Small intestine (tissue), 7 donors: ENCODE data around the gene FBXW8. TPM values are rescaled to one million over a fixed set of nuclear protein-coding genes. Genes with fewer than 3 reads are reported as not detected.

ENCODE experiments used
- DNase-seq, 2 donors: peaks; one replicate each; pipeline versions ENCODE4 v3.0.0 to v3.0.0-alpha.2; 2013
- FAIRE-seq: peaks from 2 replicates; lab custom pipeline; 2012; peaks lifted over from hg19 to GRCh38; lab: Jason Lieb, UNC
- H3K27ac ChIP-seq, 3 donors: one replicate each; pipeline ENCODE4 v1.5.1; 2013; ENCODE audit warnings: low read length in 2 of 3, mild to moderate bottlenecking in 2 of 3, control low read depth in 1 of 3, inconsistent platforms in 1 of 3, low read depth in 1 of 3, moderate library complexity in 1 of 3
- H3K27me3 ChIP-seq, 3 donors: one replicate each; pipeline ENCODE4 v1.6.1; 2013; ENCODE audit warnings: low read length in 3 of 3, inconsistent platforms in 1 of 3; ENCODE audit not compliant: control insufficient read depth in 3 of 3, insufficient read depth in 3 of 3
- H3K36me3 ChIP-seq, 3 donors: one replicate each; pipeline ENCODE4 v1.6.1; 2013; ENCODE audit warnings: low read length in 3 of 3, inconsistent platforms in 1 of 3, low read depth in 1 of 3, mild to moderate bottlenecking in 1 of 3, moderate library complexity in 1 of 3; ENCODE audit not compliant: control insufficient read depth in 3 of 3, insufficient read depth in 2 of 3
- H3K4me1 ChIP-seq, 3 donors: one replicate each; pipeline ENCODE4 v1.6.1; 2013; ENCODE audit warnings: low read length in 2 of 3, inconsistent platforms in 1 of 3, low read depth in 1 of 3, mild to moderate bottlenecking in 1 of 3, moderate library complexity in 1 of 3; ENCODE audit not compliant: control insufficient read depth in 3 of 3, insufficient read depth in 2 of 3
- H3K4me3 ChIP-seq, 3 donors: one replicate each; pipeline ENCODE4 v1.5.1; 2013; ENCODE audit warnings: low read length in 3 of 3, control low read depth in 1 of 3, inconsistent platforms in 1 of 3, low read depth in 1 of 3, mild to moderate bottlenecking in 1 of 3, moderate library complexity in 1 of 3
- H3K9me3 ChIP-seq, 2 donors: one replicate each; pipeline ENCODE4 v1.6.1; 2013; ENCODE audit warnings: low read depth in 1 of 2, low read length in 1 of 2; ENCODE audit not compliant: control insufficient read depth in 2 of 2, insufficient read depth in 1 of 2
- WGBS, 3 donors: extraction: QIAGEN DNeasy Blood & Tissue Kit; methylation state at CpG; one replicate each; pipeline ENCODE4 v1.1.7; 2013; 5-methylcytosine and 5-hydroxymethylcytosine counted together
- polyA plus RNA-seq, 4 donors: library from polyadenylated mRNA; stranded (reverse) in 3 of 4; unstranded in 1 of 4; fragments of 200-250 nt in 3 of 4; fragments of 120-200 nt in 1 of 4; gene quantifications; one replicate each; pipeline versions ENCODE4 v1.2.1 to v1.2.3, GENCODE V29; 2013
- donor health status: healthy with polysubstance abuse.
- donor health status: control.
- donor health status: control.
- donor health status: Bipolar disorder and iron deficiency.
- donor health status: healthy.

Gene FBXW8
- polyA plus RNA-seq, 4 donors = 1.1 to 13.1 (median 3.5) TPM

DNA sequence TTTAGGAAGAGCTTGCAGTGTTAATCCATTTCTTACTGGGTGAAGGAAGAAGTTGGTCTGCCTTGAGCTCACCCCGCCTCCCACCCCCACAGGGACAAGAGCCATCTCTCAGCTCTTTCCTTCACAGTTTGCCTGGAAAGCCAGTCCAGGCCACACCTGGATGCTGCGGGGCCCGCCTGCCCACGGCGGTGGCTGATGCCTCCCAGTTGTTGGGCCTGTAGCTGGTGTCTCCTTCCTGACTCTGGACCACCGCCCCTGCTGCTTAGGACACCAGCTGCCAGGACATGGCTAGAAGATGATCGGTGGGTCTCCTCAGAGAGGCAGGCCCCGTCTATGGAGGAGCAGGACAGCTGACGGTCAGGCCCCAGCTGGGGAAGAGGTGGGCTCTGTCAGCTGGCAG is 95.6 kb downstream of the FBXW8 start:
- WGBS, 3 donors = 90 to 96% (median 94%) methylated on average over 9 of the region's 9 CpGs
- H3K4me3 ChIP-seq = no peak overlapping the region
- no peak for DNase-seq
- FAIRE-seq = no peak
- no peaks in the 10 kb centered on the region for H3K9me3 ChIP-seq
- no peaks in the 10 kb centered on the region for H3K4me1 ChIP-seq
- no peak overlapping the region for H3K27ac ChIP-seq
- no peaks in the 10 kb centered on the region for H3K27me3 ChIP-seq
- H3K36me3 ChIP-seq = peaks cover 2 to 41% (median 2%) of the 10 kb centered on the region in 3 donors

DNA sequence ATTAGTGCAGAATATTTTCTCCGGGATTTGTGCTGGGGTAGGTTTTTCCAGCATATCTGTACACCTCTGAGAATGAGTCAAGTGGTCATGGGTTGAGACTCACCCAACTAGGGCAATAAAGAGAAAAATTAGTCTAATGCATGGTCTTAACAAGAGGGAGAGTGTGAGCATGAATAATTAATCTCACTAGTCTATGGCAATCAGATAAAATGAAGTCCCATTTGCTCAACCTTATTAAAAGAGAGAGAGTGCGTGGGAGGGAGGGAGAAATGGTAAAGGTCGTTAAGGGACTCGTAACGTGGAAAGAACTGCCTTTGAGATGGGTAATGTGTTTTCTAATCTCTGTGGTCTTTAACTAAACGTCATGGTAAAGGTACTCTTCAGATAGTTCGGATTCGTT is 96.8 kb downstream of the FBXW8 start:
- no peak for DNase-seq
- no peak for FAIRE-seq
- Histone ChIP-seq H3K4me1 (no peaks in the 10 kb centered on the region), H3K27me3 (no peaks in the 10 kb centered on the region), H3K27ac (no peak overlapping the region), H3K4me3 (no peak overlapping the region), H3K9me3 (no peaks in the 10 kb centered on the region), H3K36me3 (peaks cover 2 to 37% (median 2%) of the 10 kb centered on the region in 3 donors)
- 84 to 86% (median 85%) methylated on average over 8 of the region's 8 CpGs for WGBS, 3 donors

DNA sequence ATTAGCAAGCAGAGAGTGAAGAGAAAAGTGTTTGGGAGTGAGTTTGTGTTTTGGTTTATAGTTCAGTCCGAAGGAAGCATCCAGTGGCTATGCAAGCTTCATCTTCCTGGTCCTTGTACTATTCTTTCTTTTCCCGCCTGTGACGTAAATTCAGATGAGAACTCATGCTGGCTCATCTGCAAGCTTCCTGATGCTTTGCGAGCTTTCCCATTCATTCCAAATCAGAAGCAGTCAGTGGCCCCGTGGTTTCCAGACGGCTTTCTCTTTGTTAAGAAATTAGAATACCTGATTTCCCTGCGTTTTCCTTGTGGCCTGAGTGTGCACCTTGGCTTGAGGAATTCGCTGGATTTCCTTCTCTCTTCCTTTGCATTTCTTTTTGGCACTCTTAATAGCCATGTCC is 99.0 kb downstream of the FBXW8 start:
- peaks cover 0 to 16% of the 10 kb centered on the region in 2 donors for H3K9me3 ChIP-seq
- FAIRE-seq (no peak), DNase-seq (no peak)
- peaks cover 2 to 43% (median 3%) of the 10 kb centered on the region in 3 donors for H3K36me3 ChIP-seq
- H3K27me3 ChIP-seq = no peaks in the 10 kb centered on the region
- WGBS, 3 donors = 84 to 94% (median 91%) methylated on average over 8 of the region's 8 CpGs
- no peak overlapping the region for H3K27ac ChIP-seq
- no peaks in the 10 kb centered on the region for H3K4me1 ChIP-seq
- H3K4me3 ChIP-seq = no peak overlapping the region

DNA sequence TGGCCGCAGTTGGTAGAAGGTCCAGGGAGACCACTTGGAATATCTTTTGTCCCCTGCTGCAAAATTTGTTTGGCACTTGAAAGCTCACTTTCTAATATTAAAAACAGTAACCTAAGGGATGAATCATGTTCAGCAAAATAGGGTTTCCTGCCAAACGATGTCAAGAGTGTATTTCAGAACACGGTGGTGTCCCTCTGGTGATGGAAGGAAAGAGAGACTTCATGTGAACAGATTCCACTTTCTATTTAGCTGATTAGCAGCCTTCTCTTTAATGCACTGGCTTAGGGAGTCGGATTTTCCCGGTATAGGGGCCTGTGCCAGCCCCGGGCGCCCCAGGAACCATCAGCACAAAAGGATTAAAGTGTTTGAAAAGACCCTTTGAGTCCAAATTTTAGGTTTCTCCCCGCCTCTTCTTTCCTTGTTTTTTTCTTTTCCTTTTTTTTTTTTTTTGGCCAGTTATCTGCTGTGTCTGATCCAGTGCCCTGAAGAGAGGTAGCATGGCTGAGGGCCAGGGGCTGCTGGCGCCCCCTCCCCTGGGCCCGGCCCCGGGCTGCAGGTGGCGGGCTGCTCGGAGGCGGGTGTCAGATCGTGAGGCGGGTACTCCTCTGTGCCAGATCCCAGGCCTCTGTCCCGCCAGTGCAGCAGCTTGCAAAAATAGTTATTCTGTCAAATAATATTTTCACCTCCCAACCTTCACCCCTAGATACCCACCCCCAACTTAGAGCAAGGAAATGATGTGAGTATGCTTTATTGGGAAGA is 100.1 kb downstream of the FBXW8 start:
- H3K4me3 ChIP-seq = no peak overlapping the region
- 89 to 93% (median 92%) methylated on average over 17 of the region's 17 CpGs for WGBS, 3 donors
- H3K27me3 ChIP-seq = no peaks in the 10 kb centered on the region
- DNase-seq (no peak), FAIRE-seq (no peak)
- H3K4me1 ChIP-seq = no peaks in the 10 kb centered on the region
- peaks cover 0 to 26% of the 10 kb centered on the region in 2 donors for H3K9me3 ChIP-seq
- peaks cover 2 to 41% (median 3%) of the 10 kb centered on the region in 3 donors for H3K36me3 ChIP-seq
- no peak overlapping the region for H3K27ac ChIP-seq

DNA sequence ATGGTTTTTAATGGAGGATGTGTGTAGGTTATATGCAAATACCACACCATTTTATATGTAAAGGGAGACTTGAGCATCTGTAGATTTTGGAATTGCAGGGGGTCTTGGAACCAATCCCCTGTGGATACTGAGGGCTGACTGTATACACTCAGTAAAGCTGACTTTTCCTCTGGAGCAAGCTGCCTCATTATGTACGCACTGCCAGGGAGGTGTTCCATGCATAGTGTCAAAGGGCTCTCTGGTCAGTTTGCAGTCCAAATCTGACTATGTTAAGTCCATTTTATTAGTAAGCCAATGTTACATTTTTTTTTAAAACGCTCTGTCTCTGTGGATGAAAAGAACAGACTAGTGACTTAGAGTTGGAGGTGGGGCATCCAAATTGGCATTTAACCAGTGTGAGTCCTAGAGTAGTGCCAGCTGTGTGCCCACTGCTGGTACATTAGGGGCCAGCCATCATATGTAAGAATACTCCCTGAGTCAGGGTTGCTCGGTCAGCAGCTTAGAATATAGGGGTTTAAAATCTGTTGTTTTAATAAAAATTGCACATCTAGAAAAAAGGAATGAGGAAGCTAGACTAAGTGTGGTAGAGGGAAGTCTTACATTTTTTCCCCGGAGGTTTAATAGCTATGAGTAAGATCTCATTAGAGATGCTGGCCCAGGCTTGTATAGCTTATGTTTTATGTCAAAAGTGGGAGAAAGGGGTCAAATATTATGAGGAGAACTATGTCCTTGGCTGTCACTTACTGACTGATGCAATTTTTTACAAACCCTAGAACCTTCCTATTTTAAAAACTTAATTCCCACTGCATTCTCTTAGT is 101.4 kb downstream of the FBXW8 start:
- no peak overlapping the region for H3K4me3 ChIP-seq
- FAIRE-seq (no peak), DNase-seq (no peak)
- peaks cover 2 to 36% (median 3%) of the 10 kb centered on the region in 3 donors for H3K36me3 ChIP-seq
- no peaks in the 10 kb centered on the region for H3K4me1 ChIP-seq
- no peaks in the 10 kb centered on the region for H3K27me3 ChIP-seq
- peaks cover 0 to 26% of the 10 kb centered on the region in 2 donors for H3K9me3 ChIP-seq
- no peak overlapping the region for H3K27ac ChIP-seq
- 79 to 98% (median 96%) methylated on average over 4 of the region's 4 CpGs for WGBS, 3 donors

DNA sequence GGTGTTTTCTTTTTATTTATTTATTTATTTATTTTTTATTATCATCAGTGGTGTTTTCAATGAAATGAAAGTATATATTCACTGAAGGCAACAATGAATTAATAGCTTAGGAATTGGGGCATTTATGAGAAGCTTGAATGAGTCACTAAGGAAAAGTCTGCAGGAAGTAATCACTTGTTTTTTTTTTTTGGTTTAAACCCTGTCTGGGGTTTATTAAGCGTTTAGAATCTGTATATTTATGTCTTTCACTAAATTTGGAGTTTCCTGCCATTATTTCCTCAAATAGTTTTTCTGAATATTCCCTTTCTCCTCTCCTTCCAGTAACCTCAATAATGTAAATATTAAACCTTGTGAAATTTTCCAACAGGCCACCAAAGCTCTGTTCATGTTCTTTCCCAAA is 103.0 kb downstream of the FBXW8 start:
- Histone ChIP-seq H3K36me3 (peaks cover 2 to 43% (median 5%) of the 10 kb centered on the region in 3 donors), H3K9me3 (peaks cover 0 to 26% of the 10 kb centered on the region in 2 donors), H3K27ac (no peak overlapping the region), H3K27me3 (no peaks in the 10 kb centered on the region), H3K4me1 (no peaks in the 10 kb centered on the region), H3K4me3 (no peak overlapping the region)
- no peak for DNase-seq
- FAIRE-seq = no peak
- 74 to 92% (median 90%) methylated on average over 1 of the region's 1 CpG for WGBS, 3 donors

DNA sequence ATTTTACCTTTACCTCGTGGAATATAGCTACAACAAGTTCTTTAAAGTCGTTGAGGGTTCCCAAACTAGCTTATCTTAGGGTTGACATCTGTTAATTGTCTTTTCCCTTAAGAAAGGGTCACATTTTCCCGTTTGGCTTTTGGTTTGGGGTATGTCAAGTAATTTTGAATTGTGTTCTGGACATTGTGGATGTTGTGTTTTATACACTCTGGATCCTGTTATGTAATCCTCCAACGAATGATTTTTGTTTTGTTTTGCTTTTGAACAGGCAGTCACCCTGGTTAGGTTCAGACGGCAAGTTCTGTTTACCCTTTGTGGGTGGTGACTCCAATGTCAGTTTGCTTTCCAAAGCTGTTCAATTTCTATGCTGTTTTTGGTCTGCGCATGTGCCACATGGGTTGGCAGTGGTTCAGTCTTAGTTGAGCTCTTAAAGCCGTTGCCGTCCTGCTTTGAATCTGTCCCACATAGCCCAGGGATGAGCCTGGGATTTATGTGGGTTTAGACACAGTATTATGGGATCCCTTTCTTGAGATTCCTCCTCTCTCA is 103.7 kb downstream of the FBXW8 start:
- peaks cover 2 to 40% (median 5%) of the 10 kb centered on the region in 3 donors for H3K36me3 ChIP-seq
- DNase-seq = no peak
- H3K4me3 ChIP-seq = no peak overlapping the region
- H3K27me3 ChIP-seq = no peaks in the 10 kb centered on the region
- peaks cover 0 to 26% of the 10 kb centered on the region in 2 donors for H3K9me3 ChIP-seq
- no peaks in the 10 kb centered on the region for H3K4me1 ChIP-seq
- H3K27ac ChIP-seq = no peak overlapping the region
- no peak for FAIRE-seq
- 84 to 94% (median 92%) methylated on average over 8 of the region's 8 CpGs for WGBS, 3 donors

DNA sequence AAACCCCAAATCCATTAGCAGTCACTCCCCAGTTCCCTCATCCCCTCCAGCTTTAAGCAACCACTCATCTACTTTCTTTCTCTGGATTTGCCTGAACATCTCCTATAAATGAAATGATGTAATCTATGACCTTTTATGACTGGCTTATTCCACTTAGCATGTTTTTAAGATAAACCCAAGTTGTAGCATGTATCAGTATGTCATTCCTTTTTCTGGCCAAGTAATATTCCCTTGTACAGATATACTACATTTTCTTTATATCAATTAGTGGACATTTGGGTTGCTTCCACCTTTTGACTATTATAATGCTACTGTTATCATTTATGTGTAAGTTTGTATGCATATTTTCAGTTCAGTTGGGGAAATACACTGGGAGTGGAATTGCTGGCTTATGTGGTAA is 105.1 kb downstream of the FBXW8 start:
- Histone ChIP-seq H3K4me1 (no peaks in the 10 kb centered on the region), H3K4me3 (no peak overlapping the region), H3K27me3 (no peaks in the 10 kb centered on the region), H3K27ac (no peak overlapping the region), H3K36me3 (peaks cover 2 to 35% (median 5%) of the 10 kb centered on the region in 3 donors), H3K9me3 (peaks cover 0 to 26% of the 10 kb centered on the region in 2 donors)
- FAIRE-seq (no peak), DNase-seq (no peak)
